ENCODE data around the gene SYNC. TPM values are rescaled to one million over a fixed set of nuclear protein-coding genes. Genes with fewer than 3 reads are reported as not detected.
"Not testable (repeated sequence)": the region's sequence is repeated elsewhere in the genome, so short reads cannot be mapped to it uniquely, and the experiment has no call there.

The SYNC gene
- total RNA-seq, 6 donors from 2014 or later = 12.0 to 33.5 (median 25.8) TPM

GRCh38 chr1:32650248-32650751 is 52.3 kb downstream of the SYNC start, which contains the start of gene ZBTB8OS:
Gene ZBTB8OS, minus strand, starts transcription at chr1:32650550. Its CDS starts 21 bp downstream, at chr1:32650529.
- peak within 1 kb of the TSS; percentile 97 to 99 (median 98) for H3K27ac ChIP-seq
- no peaks in the 10 kb centered on the region for H3K9me3 ChIP-seq
- H3K4me3 ChIP-seq = peak within 1 kb of the TSS; percentile 64 to 95 (median 70)
- peaks cover 0 to 39% (median 10%) of the 10 kb centered on the region in 4 donors for H3K36me3 ChIP-seq
- ATAC-seq (ENCODE audit: low FRiP score in 2 of 2) = peak; percentile 95 to 97
- TF ChIP-seq EP300 (IDR thresholded peaks at IDR 0.05) (peak in 1 of 4 donors; percentile 24), POLR2A (IDR thresholded peaks at IDR 0.05) (peak; percentile 12 to 77 (median 55)), CTCF (IDR thresholded peaks at IDR 0.05) (no peak), POLR2AphosphoS5 (IDR thresholded peaks at IDR 0.05) (peak; percentile 73 to 78)
- peak in 1 of 2 donors; percentile 93 for DNase-seq
- H3K4me1 ChIP-seq = peaks cover 32 to 55% (median 45%) of the 10 kb centered on the region in 4 donors
- no peaks in the 10 kb centered on the region for H3K27me3 ChIP-seq
- 1% methylated on average over 21 of the region's 21 CpGs for WGBS, 2 donors

- Histone ChIP-seq H3K27ac (no peak overlapping the region), H3K4me3 (no peak overlapping the region), H3K9me3 (no peaks in the 10 kb centered on the region), H3K4me1 (peaks cover 16 to 29% (median 22%) of the 10 kb centered on the region in 4 donors), H3K27me3 (no peaks in the 10 kb centered on the region), H3K36me3 (peaks cover 0 to 17% (median 0%) of the 10 kb centered on the region in 4 donors)
- ATAC-seq (ENCODE audit: low FRiP score in 2 of 2) = no peak
- DNase-seq = no peak
- TF ChIP-seq CTCF (IDR thresholded peaks at IDR 0.05) = no peak
- no peak for TF ChIP-seq POLR2A (IDR thresholded peaks at IDR 0.05)
- no peak for TF ChIP-seq POLR2AphosphoS5 (IDR thresholded peaks at IDR 0.05)
- no peak for TF ChIP-seq EP300 (IDR thresholded peaks at IDR 0.05)
- WGBS, 2 donors = 84 to 86% methylated on average over 6 of the region's 6 CpGs
These were observed 55.0 kb downstream of the SYNC start for GRCh38 chr1:32647308-32648134.

- Histone ChIP-seq H3K9me3 (no peaks in the 10 kb centered on the region), H3K36me3 (peaks cover 0 to 12% (median 0%) of the 10 kb centered on the region in 4 donors), H3K27ac (no peak overlapping the region), H3K4me1 (peaks cover 6 to 15% (median 10%) of the 10 kb centered on the region in 4 donors), H3K27me3 (no peaks in the 10 kb centered on the region), H3K4me3 (no peak overlapping the region)
- no peak for ATAC-seq (ENCODE audit: low FRiP score in 2 of 2)
- 86 to 92% methylated on average over 4 of the region's 4 CpGs for WGBS, 2 donors
- TF ChIP-seq EP300 (IDR thresholded peaks at IDR 0.05) (no peak), POLR2AphosphoS5 (IDR thresholded peaks at IDR 0.05) (no peak), POLR2A (IDR thresholded peaks at IDR 0.05) (no peak), CTCF (IDR thresholded peaks at IDR 0.05) (no peak)
- DNase-seq = no peak
These were observed 58.1 kb downstream of the SYNC start for GRCh38 chr1:32644426-32644825.

GRCh38 chr1:32642292-32642827 is 60.2 kb downstream of the SYNC start:
- H3K4me3 ChIP-seq; DNase-seq; H3K27ac ChIP-seq; H3K9me3 ChIP-seq; ATAC-seq (ENCODE audit: low FRiP score in 2 of 2); H3K4me1 ChIP-seq; H3K27me3 ChIP-seq: not testable (repeated sequence)
- peaks cover 0 to 17% (median 0%) of the 10 kb centered on the region in 4 donors for H3K36me3 ChIP-seq
- WGBS, 2 donors = 72 to 76% methylated on average over 8 of the region's 8 CpGs

GRCh38 chr1:32639489-32640075 is 63.0 kb downstream of the SYNC start:
- no peak overlapping the region for H3K4me3 ChIP-seq

More at GRCh38 chr1:32639489-32640075, 63.0 kb downstream of the SYNC start:
- H3K36me3 ChIP-seq = peaks cover 0 to 6% (median 0%) of the 10 kb centered on the region in 4 donors
- H3K27me3 ChIP-seq = no peaks in the 10 kb centered on the region
- DNase-seq (no peak), ATAC-seq (ENCODE audit: low FRiP score in 2 of 2) (no peak)
- TF ChIP-seq POLR2A (IDR thresholded peaks at IDR 0.05) (no peak), EP300 (IDR thresholded peaks at IDR 0.05) (no peak), POLR2AphosphoS5 (IDR thresholded peaks at IDR 0.05) (no peak), CTCF (IDR thresholded peaks at IDR 0.05) (no peak)
- no peaks in the 10 kb centered on the region for H3K9me3 ChIP-seq
- H3K27ac ChIP-seq = no peak overlapping the region
- peaks cover 0 to 11% (median 2%) of the 10 kb centered on the region in 4 donors for H3K4me1 ChIP-seq
- 87 to 92% methylated on average over 1 of the region's 1 CpG for WGBS, 2 donors
